IPS-NIHi7 (cell line): ENCODE data around the gene PIK3C3.
"Not testable (repeated sequence)": the region's sequence is repeated elsewhere in the genome, so short reads cannot be mapped to it uniquely, and the experiment has no call there.

Experiments used
- DNase-seq: peaks from one replicate; pipeline ENCODE4 v3.0.0; 2012; ENCODE audit warnings: mixed read lengths; ENCODE audit errors: extremely low spot score

The PIK3C3 gene

DNA sequence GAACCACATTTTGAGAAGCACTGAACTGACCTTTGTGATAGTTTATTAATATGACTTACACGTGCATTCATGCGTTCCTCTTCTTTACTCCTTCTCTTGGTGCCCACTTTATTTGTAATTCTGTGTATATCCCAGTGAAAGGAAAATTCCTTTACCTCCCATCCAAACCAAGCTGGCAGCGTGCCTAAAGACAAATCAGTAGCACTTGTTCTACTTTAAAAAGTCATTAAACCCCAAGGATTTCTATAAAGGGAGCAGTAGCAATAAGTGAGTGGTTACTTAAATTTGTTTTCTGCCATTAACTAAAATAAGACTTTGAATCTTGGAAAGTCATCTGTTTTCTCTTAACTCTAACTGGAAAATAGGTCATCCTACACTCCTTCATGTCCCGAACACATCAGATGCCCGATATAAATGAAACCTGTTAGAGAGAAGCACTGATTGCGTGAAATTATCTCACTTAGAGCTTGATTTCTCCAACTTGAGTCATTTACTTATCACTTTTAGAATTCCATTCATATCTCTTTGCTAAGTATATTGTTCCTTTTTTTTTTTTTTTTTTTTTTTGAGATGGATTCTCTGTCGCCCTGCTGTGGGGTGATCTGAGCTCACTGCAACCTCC, 10.7 kb downstream of the PIK3C3 start:
- DNase-seq, result no peak

DNA sequence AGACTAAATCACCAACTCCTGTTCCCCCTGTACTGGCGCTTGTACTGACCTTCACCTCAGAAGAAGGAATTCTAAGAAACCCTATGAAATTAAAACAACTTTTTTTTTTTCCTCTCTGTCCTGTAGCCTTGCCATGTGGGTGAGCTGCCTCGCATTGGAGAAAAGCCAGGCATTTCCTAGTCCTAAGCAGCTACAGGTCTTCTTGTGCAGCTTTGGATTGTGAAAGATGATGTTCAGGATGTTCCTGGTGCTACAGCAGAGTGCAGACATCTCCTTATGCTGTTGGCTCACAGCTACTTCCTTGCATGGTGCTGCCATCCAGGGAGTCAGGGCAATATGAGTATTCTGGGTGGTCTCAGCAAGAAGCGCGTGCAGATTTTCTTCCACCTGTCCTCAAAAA, 11.9 kb downstream of the PIK3C3 start:
- DNase-seq, result no peak

DNA sequence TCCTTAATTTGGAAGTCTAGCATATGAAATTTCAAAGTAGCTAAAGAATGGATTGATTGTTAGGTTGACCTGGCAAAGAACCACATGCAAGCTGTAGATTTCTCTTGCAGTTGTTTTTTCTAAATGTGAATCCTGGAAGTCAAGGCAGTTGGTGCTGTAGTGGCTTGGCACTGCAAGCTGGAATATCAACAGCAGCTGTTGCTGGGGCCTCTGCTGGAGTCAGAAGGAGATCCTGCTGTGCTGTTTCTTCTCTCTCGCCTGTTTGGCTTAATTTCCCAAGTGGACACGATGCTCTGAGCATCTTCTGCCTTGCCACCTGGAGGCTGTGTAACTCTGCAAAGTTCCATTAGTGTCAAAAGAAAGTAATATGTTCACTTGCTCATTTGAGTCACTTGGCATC, 12.6 kb downstream of the PIK3C3 start:
- DNase-seq, result no peak

DNA sequence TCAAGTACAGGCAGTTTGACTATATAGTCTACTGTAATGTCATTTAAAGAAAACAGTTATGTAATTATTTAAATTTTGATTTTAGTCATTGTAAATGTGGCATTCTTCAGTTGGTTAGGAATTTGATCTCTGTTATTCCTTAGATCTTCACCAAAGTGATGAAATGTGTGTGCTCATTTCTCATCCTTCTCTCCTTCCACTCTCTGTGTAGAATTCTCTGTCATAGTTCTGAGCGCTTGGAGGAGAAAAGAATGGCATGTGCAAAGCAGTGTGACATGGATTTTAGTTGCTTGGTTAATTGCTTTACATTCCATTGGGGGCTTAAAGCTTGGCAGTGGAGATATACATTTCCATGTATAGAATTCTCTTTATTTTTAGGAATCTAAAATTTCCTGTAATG, 14.8 kb downstream of the PIK3C3 start:
- DNase-seq, result no peak

DNA sequence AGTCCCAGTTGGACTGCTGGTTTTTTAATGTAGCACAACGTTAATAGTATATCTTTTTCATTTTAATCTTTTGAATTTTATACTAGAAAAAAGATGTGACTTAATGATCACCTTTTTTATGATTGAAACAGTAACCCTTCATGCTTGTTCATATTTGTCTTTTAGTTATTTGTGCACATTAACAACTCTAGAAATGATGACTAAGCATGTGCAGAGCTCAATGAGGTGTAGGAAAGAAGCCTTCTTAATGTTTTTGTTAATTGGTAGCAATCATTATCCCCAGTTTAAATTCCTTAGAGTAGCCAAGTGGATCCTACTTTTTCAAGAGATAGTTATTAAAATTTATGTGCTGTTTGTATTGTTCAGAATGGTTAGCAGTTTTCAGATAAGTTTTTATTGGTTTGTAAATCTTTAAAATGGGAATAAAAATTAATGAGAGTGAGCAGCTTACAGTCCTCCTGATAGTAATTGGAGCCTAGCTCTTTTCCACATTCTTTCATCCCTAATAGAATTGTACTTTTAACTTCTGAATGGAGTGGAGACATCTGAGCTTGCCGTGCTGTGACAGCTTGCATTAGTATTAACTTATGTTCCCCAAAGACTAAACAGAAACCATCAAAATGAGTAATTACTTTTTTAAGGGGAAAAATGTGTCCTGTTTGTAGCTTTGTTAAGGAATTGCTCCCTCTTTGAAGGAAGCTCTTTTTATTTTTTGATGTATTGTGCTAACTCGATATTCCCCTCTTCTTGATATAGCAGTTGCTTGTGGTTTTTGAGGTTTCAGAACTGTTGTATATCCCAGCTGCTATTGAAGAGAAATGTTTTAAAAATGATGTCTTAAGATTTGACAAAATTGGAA, 17.3 kb downstream of the PIK3C3 start:
- no peak for DNase-seq

DNA sequence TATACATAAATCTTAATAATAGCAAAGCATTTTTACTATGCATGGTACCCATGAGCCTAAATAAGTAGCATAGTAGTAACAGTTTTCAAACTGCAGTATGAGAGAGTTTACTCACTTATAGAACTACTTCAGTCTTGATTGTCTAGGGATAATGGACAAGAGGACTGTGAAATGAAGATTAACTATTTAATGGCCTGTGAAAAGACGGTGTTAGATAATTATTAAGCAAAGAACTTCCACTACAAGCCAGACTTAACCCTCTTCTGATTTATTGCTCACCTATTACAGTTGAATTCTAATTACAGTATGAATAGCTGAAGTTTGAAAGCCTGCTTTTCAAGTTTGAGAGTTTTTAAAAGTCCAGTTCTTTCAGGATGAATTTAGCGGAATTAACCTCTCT, 18.9 kb downstream of the PIK3C3 start:
- DNase-seq, result no peak

DNA sequence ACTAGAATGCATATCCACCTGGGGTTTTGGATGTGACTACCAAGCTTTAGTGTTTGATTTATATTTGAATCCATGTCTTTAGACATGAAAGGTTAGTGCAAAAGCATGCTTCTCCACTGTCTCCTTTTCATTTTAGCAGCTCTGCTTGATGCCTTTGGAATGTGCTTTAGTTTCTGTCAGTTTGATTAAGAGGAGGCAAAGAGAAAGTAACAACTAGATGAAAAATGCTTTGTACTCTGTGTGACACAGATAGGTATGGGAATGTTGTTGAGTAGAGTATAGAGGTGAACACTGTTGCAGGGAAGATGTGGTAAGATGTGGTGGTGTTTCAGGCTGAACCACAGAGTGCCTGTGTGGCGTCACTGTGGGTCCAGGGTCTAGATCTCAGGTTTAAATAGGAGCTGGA, 19.8 kb downstream of the PIK3C3 start:
- DNase-seq, result no peak

DNA sequence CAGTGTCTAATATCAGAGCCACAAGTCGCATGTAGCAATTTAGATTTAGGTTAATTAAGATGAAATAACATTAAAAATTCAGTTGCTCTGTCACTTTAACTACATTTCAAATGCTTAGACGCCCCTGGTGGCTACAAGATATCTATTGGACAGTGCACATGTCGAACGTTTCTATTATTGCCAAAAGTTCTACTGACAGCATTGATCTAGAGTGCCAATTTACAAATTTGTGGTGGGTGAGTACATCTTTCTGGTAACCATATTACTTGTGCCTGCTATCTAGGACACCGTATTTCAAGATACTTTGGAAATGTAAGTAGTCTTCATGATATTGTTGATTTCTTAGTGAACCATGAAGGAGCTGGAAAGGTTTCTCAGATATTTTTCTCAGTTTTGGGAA, 20.2 kb downstream of the PIK3C3 start:
- no peak for DNase-seq

DNA sequence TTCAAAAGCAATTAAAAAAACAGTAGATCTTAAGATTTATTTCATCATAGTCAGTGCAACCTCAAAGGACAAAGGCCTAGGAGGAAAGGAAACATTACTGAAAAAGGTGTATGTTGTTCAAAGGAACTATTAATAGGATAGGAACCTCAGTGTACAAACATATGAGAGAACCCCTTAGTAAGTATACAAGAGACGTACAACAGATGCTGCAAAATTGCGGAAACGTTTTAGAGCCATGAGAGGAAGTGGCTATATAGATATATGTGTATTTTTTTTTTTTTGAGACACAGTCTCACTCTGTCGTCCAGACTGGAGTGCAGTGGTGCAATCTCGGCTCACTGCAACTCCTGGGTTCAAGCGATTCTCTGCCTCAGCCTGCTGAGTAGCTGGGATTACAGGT, 22.2 kb downstream of the PIK3C3 start:
- no peak for DNase-seq

DNA sequence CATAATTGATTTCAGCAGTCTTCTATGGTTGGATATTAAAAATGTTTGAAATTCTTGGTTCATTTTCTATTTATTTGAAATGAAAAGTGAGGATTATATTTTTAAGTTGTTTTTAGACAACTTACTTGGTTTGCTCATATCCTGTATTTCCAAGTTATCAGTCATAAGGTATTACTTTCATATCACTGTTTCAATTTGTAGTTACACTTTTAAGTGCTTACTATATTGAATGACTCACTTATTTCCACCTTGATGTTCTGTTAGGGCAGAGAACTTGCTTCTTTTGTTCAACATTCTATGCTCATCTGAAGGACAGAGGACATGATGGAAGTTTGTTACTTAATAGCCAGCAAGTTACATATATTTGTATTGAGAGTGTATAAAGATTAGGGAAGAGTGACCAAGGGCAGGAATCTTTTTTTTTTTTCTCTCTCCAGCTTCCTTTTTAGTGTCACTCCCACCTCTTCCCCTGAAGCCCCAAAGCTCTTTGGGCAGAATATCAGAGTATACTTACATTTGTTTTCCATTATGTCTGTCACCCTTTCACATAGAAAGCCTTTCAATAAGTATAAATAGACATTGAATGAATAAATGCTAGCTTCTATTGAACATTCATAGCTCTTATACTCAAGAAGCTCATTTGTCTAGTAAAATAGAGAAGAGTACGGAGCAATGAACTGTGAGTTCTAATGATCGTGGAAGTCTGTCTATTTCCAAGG, 28.1 kb downstream of the PIK3C3 start:
- no peak for DNase-seq

DNA sequence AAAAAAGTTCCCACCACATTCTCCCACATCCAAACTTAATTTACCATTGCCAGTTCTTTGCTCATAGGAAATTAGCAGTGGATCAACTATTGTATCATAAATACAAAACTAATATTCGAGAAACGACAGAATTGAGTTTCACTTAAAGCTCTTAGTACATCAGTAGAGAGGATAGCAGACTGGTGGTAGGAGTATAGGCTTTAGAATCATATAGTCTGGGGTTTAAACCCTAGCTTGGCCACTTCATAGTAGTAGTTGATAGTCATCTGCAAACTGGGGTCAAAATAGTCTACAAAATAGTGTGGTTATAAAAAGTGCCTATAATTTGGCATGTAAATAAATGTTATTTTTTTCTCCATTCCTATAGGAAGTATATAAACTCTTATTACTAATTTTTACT, 30.9 kb downstream of the PIK3C3 start:
- DNase-seq, result no peak

DNA sequence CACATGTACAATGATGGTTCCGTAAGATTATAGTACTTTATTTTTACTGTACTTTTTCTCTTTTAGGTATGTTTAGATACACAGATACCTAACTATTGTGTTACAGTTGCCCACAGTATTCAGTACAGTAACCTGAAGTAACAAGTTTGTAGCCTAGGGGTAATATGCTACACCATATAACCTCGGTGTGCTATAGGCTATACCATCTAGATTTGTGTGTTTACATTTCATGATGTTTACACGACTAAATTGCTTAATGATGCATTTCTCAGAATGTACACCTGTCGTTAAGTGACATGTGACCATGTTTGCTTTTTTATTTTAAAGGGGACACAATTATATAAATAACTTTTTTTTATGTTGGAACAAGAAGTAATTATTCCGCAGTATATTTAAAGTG, 34.5 kb downstream of the PIK3C3 start:
- DNase-seq, result no peak

DNA sequence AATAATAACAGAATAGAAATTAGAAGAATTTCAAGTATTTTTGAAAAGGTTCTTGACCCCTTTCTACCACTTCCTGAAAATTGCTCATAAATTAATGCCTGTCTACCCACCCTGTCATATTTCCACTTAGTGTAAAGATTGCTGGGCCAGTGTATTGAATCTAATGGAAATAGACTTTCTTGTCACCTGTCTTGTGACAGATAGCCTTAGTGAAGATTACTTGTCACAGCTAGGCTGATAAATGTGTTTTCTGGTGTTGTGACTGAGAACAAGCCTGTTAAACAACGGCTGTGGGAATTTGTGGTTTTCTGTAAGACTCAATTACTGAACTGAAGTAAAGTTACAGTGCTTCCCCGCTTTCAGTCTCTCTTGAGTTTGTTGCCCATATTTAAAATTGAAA, 37.0 kb downstream of the PIK3C3 start:
- no peak for DNase-seq

DNA sequence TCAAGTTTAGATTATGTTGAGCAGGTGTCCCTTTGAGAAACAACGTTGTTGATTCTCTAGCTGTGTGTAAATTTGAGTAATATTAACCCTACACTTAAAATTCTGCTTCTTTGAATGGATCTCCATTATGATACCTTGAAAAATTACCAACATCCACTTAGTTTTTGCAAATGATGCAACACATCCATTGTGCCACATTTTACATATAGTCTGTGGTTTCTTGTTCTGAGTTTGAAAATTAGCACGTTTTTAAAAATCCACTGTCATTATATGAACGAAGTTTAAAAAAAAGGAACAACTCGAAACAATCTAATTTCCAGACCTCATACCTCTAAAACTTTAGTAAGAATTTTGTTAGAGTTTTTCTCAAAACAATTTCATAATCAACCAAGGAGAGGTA, 37.7 kb downstream of the PIK3C3 start:
- no peak for DNase-seq

DNA sequence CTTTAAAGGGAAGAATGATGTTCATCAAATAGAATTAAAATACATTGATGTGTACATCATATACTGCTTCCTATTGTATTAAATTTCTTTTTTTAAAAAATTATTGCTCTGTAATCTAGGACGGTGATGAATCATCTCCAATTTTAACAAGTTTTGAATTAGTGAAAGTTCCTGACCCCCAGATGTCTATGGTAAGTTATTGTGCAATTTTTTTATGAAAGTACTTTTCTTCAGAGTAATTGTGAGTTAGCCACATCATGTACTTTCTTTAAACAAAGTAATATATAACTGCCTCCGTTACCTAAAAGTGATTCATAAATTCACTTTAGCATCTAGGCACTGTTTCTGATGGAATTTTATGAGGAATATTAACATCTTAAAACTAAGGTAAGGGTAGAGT, 38.1 kb downstream of the PIK3C3 start:
- no peak for DNase-seq

DNA sequence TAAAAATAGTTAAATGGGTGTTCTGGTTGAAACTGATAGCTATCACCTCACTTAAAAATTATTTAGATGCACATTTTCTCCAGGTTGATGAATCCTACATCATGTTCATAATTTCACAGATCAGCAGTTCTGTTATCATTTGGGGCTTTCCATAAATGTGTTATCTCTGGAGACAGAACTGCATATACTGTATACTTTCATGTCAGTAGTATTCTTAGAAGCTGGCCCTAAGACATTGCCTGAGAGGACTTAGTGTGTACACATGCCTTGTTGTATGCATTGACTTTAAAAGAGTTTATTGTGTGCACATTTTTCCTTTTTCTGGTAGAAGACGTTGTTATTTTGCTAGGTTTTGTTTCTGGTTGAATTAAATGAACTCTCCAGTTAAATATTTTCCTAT, 41.0 kb downstream of the PIK3C3 start:
- no peak for DNase-seq

DNA sequence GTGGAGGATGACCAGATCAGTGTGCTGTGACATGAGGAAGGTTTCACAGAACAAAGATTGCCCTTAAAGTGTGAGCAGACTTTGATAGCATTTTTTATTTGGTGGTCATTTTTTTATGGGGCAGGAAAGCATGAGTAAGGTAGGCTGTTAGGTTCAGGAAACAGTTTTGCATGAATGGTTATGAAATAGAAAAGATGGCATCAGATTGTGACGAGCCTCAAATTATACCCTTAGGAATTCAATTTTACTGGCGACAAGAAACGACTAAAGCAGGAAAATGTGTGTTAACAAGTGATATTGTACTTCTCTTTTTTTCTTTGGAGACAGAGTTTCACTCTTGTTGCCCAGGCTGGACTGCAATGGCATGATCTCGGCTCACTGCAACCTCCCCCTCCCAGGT, 44.7 kb downstream of the PIK3C3 start:
- DNase-seq, result no peak

DNA sequence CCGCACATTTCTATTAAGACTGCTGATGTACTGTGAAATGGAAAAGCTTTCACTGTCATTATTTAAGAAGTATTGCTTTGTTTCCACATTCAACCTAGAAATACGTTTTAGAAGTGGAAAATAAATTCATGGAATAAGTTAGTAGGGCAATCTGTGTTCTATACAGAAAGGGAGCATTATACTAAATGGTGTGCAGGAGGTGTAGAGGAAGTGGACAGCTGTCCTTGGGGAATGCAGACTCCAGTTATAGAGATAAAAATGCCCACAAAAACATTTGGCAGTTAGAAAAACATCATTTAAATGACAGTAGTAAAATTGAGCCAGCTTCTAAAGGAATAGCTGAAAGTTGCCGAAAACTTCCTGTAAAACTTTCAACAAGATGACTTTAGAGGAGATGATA, 46.8 kb downstream of the PIK3C3 start:
- DNase-seq, result no peak

DNA sequence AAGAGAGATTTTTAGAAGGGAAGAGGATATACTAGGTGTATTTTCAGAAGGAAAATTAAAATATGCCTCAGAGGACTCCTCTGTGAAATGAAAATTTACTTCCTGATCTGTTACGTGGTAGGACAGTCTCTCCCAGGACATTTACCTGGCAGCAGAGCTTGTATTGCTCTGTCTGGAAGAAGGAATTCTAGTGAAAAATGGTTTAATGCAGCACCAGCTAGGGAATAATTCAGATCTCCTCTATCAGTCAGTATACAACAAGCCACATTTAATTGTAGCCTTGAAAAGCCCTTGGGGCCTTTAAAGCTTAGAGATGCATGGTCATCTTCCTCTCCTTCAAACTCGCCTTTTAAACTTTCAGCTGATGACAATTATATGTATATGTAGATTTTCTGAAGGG, 49.6 kb downstream of the PIK3C3 start:
- no peak for DNase-seq

DNA sequence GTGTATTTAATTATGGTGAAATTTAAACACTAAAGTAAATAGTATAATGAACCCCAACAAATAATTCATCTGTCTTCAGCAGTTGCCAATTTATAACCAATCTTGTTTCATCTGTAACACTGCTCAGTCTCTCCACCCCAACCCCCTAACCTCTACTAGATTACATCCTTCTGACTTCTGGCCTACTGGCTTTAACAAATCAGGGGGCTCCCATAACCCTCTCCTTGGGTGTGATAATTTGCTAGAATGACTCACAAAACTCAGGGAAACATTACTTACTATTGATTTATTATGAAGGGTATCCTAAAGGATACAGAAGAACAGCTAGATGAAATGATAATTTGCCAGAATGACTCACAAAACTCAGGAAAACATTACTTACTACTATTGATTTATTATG, 50.7 kb downstream of the PIK3C3 start:
- DNase-seq, result no peak

DNA sequence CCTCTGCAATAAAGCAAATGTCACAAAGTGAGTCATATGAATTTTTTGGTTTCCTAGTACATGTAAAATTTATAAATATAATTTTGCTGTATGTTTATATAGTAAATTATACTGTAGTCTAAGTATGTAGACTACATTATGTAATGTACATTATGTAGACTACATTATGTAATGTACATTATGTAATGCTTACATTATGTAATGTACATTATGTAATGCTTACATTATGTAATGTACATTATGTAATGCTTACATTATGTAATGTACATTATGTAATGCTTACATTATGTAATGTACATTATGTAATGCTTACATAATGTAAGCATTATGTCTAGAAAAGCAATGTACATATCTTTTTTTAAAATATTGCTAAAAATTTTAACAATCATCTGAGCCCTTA, 54.4 kb downstream of the PIK3C3 start:
- DNase-seq, result not testable (repeated sequence)

DNA sequence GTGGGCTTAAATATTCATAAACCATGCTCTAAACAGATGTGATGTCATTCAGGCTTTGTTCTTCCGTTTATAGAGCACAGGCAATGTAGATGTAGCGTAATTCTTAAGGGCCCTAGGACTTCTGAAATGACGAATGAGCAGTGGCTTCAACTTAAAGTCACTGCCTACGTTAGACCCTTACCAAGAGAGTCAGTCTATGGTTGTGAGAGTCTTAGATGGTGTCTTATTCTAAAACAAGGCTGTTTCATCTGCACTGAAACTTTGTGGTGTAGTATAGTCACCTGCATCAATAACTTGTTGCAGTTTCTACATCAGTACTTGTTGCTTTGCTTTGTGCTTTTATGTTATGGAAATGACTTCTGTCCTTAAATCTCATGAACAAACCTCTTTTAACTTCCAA, 56.0 kb downstream of the PIK3C3 start:
- no peak for DNase-seq

DNA sequence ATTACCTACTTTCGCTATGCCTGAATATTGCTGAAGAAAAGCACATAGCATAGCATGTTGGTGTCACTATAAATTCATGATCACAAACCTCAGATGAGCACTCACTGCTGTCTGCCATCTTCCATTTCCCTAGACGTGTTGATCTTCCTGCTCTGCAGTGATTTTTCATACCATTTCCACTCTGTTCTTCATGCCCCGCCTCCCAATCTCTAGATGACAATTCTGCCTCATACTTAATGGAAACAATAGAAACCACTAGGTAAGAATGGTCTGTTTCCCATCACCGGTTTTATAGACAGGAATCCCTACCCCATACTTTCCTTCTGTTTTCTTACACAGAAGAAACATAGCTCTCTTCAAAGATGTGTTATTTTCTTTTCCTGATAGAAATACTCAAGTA, 63.8 kb downstream of the PIK3C3 start:
- no peak for DNase-seq
